Erythroblast (primary cell): ENCODE results near the gene CRP.

Experiments used
- GATA1 ChIP-seq: IDR thresholded peaks from 2 replicates; pipeline ENCODE4 v1.6.1; 2011; ENCODE audit warnings: low read depth, mild to moderate bottlenecking, control low read depth, low read length, moderate library complexity
- POLR2A ChIP-seq: IDR thresholded peaks from 2 replicates; pipeline ENCODE4 v1.6.1; 2011; ENCODE audit warnings: mild to moderate bottlenecking, low read length

GRCh38 chr1:159663552-159663951, 50.8 kb downstream of the CRP start:
- no peak for TF ChIP-seq POLR2A
- no peak for TF ChIP-seq GATA1
